A673 (cell line): ENCODE results near the gene ZNF429.

Experiments used
- EZH2 ChIP-seq: fragments of 200-600 bp; sonication (generic); IDR thresholded peaks from 2 replicates; pipeline ENCODE4 v1.6.1; 2017; ENCODE audit warnings: borderline replicate concordance, low read depth, mild to moderate bottlenecking, mixed read lengths, antibody characterized with exemption, low read length; ENCODE audit not compliant: poor library complexity, severe bottlenecking
- TF ChIP-seq, protein P1 (sequence below): fragments of 300-800, 200-600 bp; sonication (generic); conservative IDR thresholded peaks from 2 replicates; pipeline ENCODE4 v1.5.1; 2017; ENCODE audit warnings: low read depth, mild to moderate bottlenecking, antibody characterized with exemption, low read length, moderate library complexity, mixed read lengths

- TF ChIP-seq, protein P1, sequence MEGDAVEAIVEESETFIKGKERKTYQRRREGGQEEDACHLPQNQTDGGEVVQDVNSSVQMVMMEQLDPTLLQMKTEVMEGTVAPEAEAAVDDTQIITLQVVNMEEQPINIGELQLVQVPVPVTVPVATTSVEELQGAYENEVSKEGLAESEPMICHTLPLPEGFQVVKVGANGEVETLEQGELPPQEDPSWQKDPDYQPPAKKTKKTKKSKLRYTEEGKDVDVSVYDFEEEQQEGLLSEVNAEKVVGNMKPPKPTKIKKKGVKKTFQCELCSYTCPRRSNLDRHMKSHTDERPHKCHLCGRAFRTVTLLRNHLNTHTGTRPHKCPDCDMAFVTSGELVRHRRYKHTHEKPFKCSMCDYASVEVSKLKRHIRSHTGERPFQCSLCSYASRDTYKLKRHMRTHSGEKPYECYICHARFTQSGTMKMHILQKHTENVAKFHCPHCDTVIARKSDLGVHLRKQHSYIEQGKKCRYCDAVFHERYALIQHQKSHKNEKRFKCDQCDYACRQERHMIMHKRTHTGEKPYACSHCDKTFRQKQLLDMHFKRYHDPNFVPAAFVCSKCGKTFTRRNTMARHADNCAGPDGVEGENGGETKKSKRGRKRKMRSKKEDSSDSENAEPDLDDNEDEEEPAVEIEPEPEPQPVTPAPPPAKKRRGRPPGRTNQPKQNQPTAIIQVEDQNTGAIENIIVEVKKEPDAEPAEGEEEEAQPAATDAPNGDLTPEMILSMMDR: no peak
- no peak for TF ChIP-seq EZH2
Measured at GRCh38 chr19:21463449-21464105, 41.8 kb upstream of the ZNF429 start.
